ENCODE results near the gene TRPM8. TPM values are rescaled to one million over a fixed set of nuclear protein-coding genes. Genes with fewer than 3 reads are reported as not detected.

The TRPM8 gene
- total RNA-seq, 1 donor from 2014 or later = not detected

DNA sequence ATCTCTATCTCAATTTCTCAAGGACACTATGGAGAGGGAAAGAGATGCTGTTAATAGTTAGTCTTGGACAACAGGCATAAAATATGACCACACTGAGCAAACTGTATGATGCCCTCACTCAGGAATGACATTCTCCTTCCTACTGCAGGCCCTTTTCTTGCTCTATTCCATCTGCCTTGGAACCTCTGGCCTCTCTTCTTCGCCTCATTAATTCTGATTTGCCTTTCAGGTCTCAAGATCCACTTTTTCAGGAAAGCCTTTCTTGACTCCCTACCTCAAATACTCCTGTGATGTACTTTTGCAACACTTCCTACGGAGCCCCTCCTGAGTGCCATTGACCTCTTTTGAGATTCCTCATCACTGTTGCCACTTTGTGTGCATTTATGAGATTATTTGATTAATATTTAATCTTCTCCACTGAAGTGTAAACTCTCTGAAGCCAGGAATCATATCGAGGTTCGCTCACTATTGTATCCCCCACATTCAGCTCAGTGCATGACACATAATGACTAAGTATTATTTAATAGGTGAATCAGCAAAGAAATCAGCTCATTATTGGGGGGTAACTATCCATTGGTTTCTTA, 112.1 kb downstream of the TRPM8 start:
- H3K4me1 ChIP-seq = no peaks in the 10 kb centered on the region
- no peaks in the 10 kb centered on the region for H3K27me3 ChIP-seq
- DNase-seq (ENCODE audit: low spot score in 2 of 2) = no peak
- intact Hi-C loops (cut with DNase I) = no loop called here
- peaks cover 0 to 4% of the 10 kb centered on the region in 2 donors for H3K9me3 ChIP-seq
- TF ChIP-seq CTCF (IDR thresholded peaks at IDR 0.05) = no peak
- no peak overlapping the region for H3K27ac ChIP-seq
- no peak overlapping the region for H3K4me3 ChIP-seq
- H3K36me3 ChIP-seq = no peaks in the 10 kb centered on the region

DNA sequence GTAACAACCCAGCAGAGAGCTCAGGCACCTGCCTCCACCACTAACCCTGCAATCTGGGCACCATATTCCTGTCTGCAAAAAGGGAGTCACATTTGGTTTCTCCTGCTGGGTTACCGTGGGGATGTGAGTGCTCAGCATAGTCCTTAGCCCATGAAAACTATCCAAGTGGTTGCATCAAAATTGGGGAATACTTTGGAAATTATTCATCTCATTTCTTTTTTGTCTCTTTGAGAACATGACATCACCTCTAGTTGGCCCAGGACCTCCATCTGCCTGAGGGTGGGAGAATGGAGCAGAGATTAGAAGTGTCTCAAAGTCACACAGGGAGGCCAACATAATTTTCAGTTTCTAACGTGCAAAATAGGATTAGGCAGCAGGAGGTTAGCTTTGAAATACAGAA, 114.0 kb downstream of the TRPM8 start:
- H3K4me3 ChIP-seq = no peak overlapping the region
- DNase-seq (ENCODE audit: low spot score in 2 of 2) = no peak
- no peaks in the 10 kb centered on the region for H3K36me3 ChIP-seq
- intact Hi-C loops (cut with DNase I) = no loop called here
- no peak overlapping the region for H3K27ac ChIP-seq
- H3K27me3 ChIP-seq = no peaks in the 10 kb centered on the region
- TF ChIP-seq CTCF (IDR thresholded peaks at IDR 0.05) = no peak
- peaks cover 0 to 4% of the 10 kb centered on the region in 2 donors for H3K9me3 ChIP-seq
- H3K4me1 ChIP-seq = no peaks in the 10 kb centered on the region

DNA sequence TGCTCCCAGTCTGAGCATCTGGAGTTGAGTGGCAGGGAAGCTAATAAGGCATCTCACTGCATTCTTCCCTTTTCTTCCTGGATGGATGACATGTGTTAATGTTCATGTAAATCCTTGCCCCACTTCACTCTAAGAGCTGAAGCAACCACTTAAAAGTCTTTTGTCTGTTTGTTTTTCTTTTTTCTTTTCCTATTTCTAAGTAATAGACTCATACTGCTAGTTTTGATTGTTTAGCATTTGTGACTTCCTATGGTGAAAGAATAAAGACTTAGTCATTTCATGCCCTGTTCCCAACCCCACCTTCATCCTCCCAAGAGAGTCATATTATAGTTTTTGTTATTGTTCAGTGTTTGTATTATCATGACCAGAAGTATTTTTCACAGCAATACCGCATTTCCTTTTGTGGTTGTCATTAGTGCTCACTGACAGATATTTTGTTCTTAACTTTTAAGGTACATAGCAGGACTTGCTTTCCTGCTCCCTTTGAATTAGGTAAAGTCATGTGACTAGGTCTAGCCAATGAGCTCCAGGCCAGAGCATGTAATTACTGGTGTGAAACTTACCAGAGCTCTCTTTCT, 115.2 kb downstream of the TRPM8 start:
- intact Hi-C loops (cut with DNase I) = no loop called here
- H3K27ac ChIP-seq = no peak overlapping the region
- no peaks in the 10 kb centered on the region for H3K4me1 ChIP-seq
- H3K9me3 ChIP-seq = peaks cover 0 to 4% of the 10 kb centered on the region in 2 donors
- H3K27me3 ChIP-seq = no peaks in the 10 kb centered on the region
- TF ChIP-seq CTCF (IDR thresholded peaks at IDR 0.05) = no peak
- H3K36me3 ChIP-seq = no peaks in the 10 kb centered on the region
- no peak for DNase-seq (ENCODE audit: low spot score in 2 of 2)
- no peak overlapping the region for H3K4me3 ChIP-seq

GRCh38 chr2:234033174-234033573, 116.0 kb downstream of the TRPM8 start:
- no peak overlapping the region for H3K27ac ChIP-seq
- intact Hi-C loops (cut with DNase I) = no loop called here
- H3K27me3 ChIP-seq = no peaks in the 10 kb centered on the region
- DNase-seq (ENCODE audit: low spot score in 2 of 2) = no peak
- no peaks in the 10 kb centered on the region for H3K36me3 ChIP-seq
- no peak overlapping the region for H3K4me3 ChIP-seq
- no peaks in the 10 kb centered on the region for H3K4me1 ChIP-seq
- TF ChIP-seq CTCF (IDR thresholded peaks at IDR 0.05) = no peak
- H3K9me3 ChIP-seq = peaks cover 0 to 4% of the 10 kb centered on the region in 2 donors

- peaks cover 0 to 4% of the 10 kb centered on the region in 2 donors for H3K9me3 ChIP-seq
- H3K4me3 ChIP-seq = no peak overlapping the region
- H3K27ac ChIP-seq = no peak overlapping the region
- H3K27me3 ChIP-seq = no peaks in the 10 kb centered on the region
- H3K4me1 ChIP-seq = no peaks in the 10 kb centered on the region
- H3K36me3 ChIP-seq = no peaks in the 10 kb centered on the region
- intact Hi-C loops (cut with DNase I) = no loop called here
- no peak for DNase-seq (ENCODE audit: low spot score in 2 of 2)
- TF ChIP-seq CTCF (IDR thresholded peaks at IDR 0.05) = no peak
These were observed 116.7 kb downstream of the TRPM8 start for GRCh38 chr2:234033885-234034284.

All from ascending aorta (tissue), 2 donors.